CD4-positive, alpha-beta T cell treated with Interleukin-21 for 1 hour (primary cell): ENCODE data around the gene MFSD6.
A peak's percentile ranks its signal among the peaks of the same experiment; 100 is the strongest.

Experiments used
- DNase-seq: peaks from one replicate; pipeline ENCODE4 v3.0.0-alpha.2; 2020

MFSD6 gene

DNA sequence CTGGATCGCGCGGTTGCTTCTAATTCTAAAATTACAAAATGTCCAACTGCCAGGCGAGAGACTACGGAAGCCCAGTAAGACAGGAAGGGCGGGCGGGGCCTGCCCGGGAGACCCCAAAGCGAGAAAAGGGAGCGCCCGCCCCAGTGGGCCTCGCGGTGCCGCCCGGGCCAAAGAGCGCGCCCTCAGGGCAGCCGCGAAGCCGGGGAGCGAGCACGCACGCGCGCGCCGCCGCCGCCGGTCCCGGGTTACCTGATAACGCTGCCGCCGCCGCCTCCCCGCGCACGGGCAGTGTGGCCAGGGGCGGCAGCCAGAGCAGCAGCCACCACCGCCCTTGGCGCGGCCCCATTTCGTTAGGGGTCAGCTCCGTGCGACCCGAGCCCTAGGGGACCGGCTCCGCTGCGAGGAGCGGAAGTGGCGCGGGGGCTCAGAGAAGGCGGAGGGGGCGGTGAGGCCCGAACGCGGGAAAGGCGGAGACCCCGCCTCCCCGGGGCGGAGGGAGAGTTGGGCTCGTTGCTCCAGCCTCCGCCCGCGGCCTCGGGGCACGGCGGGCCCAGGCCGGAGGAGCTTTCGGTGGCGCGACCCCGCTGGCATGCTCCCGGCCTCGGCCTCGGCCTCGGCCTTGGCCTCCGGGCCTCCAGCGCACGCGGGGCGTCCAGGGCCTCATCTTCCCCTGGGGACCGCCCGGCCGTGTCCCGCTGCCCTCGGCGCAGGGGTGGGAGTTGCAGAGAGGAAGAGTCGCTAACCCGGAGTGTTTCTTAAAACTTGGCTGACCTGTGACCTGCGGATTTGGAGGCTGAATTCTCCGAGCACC, 126.4 kb downstream of the MFSD6 start, which contains the start of gene NEMP2:
Gene NEMP2, minus strand, starts transcription at position 413 of the 811 bp plus-strand sequence. Its CDS starts 67 bp downstream, at position 346.
- DNase-seq = peak; percentile 81

- no peak for DNase-seq
Observed at GRCh38 chr2:190535121-190535439, 126.9 kb downstream of the MFSD6 start.

- no peak for DNase-seq
Observed at GRCh38 chr2:190535586-190535985, 127.4 kb downstream of the MFSD6 start.

- DNase-seq = peak; percentile 45
Observed at GRCh38 chr2:190537765-190538164, 129.6 kb downstream of the MFSD6 start.

DNA sequence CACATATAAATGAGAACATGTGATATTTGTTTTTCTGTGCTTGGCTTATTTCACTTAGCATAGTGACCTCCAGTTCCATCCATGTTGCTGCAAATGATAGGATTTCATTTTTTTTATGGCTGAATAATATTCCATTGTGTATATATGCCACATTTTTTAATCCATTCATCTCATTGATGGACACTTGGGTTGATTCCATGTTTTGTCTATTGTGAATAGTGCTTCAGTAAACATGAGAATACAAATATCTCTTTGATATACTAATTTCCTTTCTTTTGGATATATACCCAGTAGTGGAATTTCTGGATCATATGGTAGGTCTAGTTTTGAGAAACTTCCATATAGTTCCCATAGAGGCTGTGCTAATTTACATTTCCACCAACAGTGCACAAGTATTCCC, 130.0 kb downstream of the MFSD6 start:
- DNase-seq = no peak

GRCh38 chr2:190540048-190540447, 131.9 kb downstream of the MFSD6 start:
- DNase-seq = no peak

DNA sequence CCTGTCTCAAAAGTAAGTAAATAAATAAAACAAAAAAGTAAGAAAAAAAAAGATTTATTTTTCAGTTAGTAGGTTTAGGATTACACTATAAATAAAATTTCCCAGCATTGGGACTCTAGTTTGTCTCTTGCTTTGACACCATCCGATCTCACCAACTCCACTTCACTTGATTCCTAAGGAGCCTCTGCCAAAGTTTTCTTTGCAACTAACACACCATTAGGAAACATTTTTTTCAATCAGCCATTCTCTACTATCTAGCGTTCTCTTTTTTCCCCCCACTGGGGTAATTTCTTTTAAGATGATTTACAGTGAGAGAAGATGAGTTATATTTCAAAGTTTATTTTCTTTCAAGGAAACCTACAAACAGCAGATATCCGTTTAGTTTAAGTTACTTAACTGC, 136.9 kb downstream of the MFSD6 start:
- no peak for DNase-seq

GRCh38 chr2:190545555-190546385, 137.6 kb downstream of the MFSD6 start:
- DNase-seq = no peak

DNA sequence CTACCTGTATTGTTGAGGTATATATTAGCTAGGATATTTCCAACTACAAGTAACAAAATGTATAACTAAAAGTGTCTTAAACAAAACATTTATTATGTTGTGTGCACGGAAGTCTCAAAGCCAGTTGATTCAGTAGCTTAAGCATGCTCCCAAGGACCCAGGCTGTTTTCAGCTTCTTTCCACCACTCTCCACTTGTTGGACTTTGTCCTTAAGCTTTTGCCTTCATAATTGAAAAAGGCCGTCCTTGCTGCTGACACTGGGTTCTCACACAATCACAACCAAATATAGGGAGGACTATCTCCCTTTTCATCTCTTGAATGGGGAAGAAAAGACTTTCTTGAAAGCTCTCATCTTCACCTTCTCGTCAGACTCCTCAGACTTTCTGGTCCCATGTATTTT, 138.6 kb downstream of the MFSD6 start:
- no peak for DNase-seq

- DNase-seq = no peak
Observed at GRCh38 chr2:190547886-190548285, 139.7 kb downstream of the MFSD6 start.

- DNase-seq = no peak
Observed at GRCh38 chr2:190550137-190550536, 142.0 kb downstream of the MFSD6 start.
